ENCODE results near the gene OSM.

The OSM gene

GRCh38 chr22:30267382-30268302 is 991 bp upstream of the OSM start:
- in situ Hi-C loops (cut with HindIII; ENCODE audit: low sequenced_read_pairs), result no loop called here

DNA sequence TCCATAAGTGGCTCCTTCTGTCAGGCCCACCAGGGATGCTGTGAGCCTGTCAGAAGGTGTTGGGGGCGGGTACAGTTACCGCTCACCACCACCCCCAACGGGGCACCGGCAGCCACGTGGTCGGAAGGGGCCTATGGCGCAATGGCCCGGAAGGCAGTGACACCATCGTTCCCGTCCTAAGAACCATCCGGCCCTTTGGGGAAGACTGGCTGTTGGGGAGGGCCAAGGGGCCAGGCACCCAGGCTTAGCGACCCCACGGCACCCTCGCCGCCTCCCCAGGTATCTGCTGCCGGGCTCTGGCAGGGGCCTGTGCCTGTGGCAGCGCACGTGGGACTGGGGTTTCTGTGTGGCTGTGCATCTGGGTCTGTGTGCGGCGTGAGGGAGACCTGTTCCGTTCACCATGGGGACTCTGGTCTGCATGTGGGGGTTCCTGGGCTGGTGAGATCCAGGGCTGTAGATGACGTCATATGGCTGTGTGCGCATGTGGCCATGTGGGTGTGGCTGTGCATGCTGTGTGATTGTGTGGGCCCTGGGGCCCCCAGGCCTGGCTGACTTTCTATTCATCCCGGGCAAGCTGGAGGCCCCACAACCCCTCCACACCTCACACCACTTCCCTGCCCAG is 717 bp downstream of the OSM start:
- in situ Hi-C loops (cut with HindIII; ENCODE audit: low sequenced_read_pairs), result no loop called here

DNA sequence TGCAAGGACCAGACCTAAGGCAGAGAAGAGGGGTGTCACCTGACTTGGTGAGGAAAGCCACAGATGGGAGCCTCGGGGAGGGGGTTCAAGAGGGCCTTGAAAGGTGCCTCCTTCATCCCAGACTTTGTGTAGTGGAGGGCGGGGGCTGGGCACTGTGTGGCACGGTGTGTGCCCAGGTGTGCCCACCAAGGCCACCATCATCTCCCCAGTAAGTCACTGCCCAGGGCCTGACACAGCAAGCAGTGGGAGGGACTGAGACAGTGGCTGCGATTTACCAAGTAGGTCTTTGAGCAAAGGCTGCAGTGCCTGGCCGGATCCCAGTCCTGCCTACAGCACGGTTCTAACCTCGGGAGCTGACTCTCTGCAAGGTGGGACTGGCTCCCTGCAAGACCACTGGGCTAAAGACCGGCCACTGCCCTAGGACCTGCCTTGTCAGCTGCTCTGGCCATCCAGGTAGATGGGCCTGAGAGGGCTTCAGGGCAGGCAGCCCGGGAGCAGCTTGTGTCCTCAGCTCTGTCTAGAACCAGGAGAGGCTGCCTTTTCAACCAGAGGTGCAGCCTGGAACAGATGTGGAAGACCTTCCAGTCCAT is 1.4 kb downstream of the OSM start:
- in situ Hi-C loops (cut with HindIII; ENCODE audit: low sequenced_read_pairs), result no loop called here

- in situ Hi-C loops (cut with HindIII; ENCODE audit: low sequenced_read_pairs), result no loop called here
These were observed 2.8 kb downstream of the OSM start for GRCh38 chr22:30263883-30264282.

- in situ Hi-C loops (cut with HindIII; ENCODE audit: low sequenced_read_pairs), result no loop called here
These were observed 3.5 kb downstream of the OSM start for GRCh38 chr22:30262917-30263741.

- in situ Hi-C loops (cut with HindIII; ENCODE audit: low sequenced_read_pairs), result no loop called here
These were observed 4.5 kb downstream of the OSM start for GRCh38 chr22:30262112-30262511.

- in situ Hi-C loops (cut with HindIII; ENCODE audit: low sequenced_read_pairs), result no loop called here
These were observed 5.5 kb downstream of the OSM start for GRCh38 chr22:30261134-30261533.

- in situ Hi-C loops (cut with HindIII; ENCODE audit: low sequenced_read_pairs), result no loop called here
These were observed 6.0 kb downstream of the OSM start for GRCh38 chr22:30260682-30261081.

GRCh38 chr22:30260276-30260675 is 6.4 kb downstream of the OSM start:
- in situ Hi-C loops (cut with HindIII; ENCODE audit: low sequenced_read_pairs), result no loop called here

- in situ Hi-C loops (cut with HindIII; ENCODE audit: low sequenced_read_pairs), result no loop called here
These were observed 12.3 kb downstream of the OSM start for GRCh38 chr22:30254314-30254713.

- in situ Hi-C loops (cut with HindIII; ENCODE audit: low sequenced_read_pairs), result no loop called here
These were observed 13.3 kb downstream of the OSM start for GRCh38 chr22:30253205-30253852.

GRCh38 chr22:30252411-30253204 is 14.0 kb downstream of the OSM start:
- in situ Hi-C loops (cut with HindIII; ENCODE audit: low sequenced_read_pairs), result no loop called here

DNA sequence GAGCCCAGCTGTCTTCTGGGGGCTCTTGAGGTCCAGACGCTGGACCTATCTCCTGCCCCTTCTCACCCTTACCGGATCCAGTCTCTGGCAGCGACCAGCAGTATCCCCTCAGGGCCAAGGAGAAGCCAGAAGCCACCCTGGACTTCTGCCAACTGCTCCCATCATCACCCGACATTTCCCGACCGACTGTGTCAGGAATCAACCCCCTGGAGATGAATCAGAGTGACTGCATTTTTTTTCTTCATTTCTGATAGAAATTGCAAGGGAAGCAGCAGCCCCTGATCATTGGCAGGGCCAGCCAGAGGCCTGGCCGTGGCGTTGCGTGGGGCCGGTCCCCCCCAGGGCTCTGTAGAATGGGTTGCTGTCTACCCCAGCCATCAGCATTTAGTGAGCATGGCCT is 14.9 kb downstream of the OSM start:
- in situ Hi-C loops (cut with HindIII; ENCODE audit: low sequenced_read_pairs), result no loop called here

- in situ Hi-C loops (cut with HindIII; ENCODE audit: low sequenced_read_pairs), result no loop called here
These were observed 15.9 kb downstream of the OSM start for GRCh38 chr22:30250661-30251267.

- in situ Hi-C loops (cut with HindIII; ENCODE audit: low sequenced_read_pairs), result no loop called here
These were observed 16.5 kb downstream of the OSM start for GRCh38 chr22:30250039-30250565.

- in situ Hi-C loops (cut with HindIII; ENCODE audit: low sequenced_read_pairs), result loop anchor here (10.0 kb wide), 1 partner anchor 65 kb away; no protein-coding TSS in a partner anchor
These were observed 17.3 kb downstream of the OSM start for GRCh38 chr22:30249049-30250038.

DNA sequence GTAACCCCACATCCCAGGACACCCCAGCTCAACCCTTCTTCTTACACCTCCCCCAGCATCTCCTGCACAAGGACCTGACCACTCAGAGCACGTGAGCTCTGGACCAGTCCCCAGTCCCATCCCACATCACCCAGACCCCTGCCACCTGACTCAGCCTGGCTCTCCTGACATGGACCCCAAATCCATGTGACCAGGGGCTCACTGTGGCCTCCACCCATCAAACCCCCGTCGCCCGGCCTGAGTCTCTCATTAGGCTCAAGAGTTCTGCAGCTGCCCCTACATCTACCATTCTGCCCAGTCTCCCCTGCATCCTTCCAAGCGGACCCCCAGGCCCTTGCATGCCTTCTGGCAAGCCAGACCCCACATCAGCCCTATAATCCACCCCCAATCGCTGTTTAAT is 18.2 kb downstream of the OSM start:
- in situ Hi-C loops (cut with HindIII; ENCODE audit: low sequenced_read_pairs), result loop anchor here (10.0 kb wide), 1 partner anchor 64 kb away; no protein-coding TSS in a partner anchor

DNA sequence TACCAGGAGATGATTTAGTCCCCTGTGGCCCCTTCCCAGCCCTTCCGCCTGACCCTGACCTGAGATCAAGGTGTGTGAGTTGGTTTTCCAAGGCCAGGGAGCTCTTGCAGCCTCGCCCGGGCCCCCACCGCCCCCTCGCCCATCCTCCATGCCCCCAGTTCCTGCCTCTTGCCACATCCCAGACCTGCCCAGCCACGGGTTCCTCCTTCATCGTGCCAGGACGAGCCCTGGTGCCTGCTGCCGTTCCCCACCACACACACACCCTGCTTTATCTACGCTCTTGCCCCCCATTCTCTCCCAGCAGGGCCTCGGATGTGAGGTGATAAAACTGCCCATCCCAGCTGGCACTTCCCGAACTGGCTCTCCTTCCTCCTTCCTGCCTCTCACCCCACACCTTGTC is 18.7 kb downstream of the OSM start:
- in situ Hi-C loops (cut with HindIII; ENCODE audit: low sequenced_read_pairs), result loop anchor here (10.0 kb wide), 1 partner anchor 63 kb away; no protein-coding TSS in a partner anchor

Measured in endothelial cell of hepatic sinusoid (primary cell).